ENCODE data around the gene COL11A1. TPM values are rescaled to one million over a fixed set of nuclear protein-coding genes. Genes with fewer than 3 reads are reported as not detected.

COL11A1 gene
- total RNA-seq, 1 experiment from 2014 or later = not detected

- POLR2A ChIA-PET = no interaction called here
- Mint-ChIP-seq H3K4me3 (ENCODE audit: unreplicated experiment) (no peak overlapping the region), H3K9me3 (ENCODE audit: unreplicated experiment) (no peaks in the 10 kb centered on the region), H3K27ac (ENCODE audit: unreplicated experiment) (no peak overlapping the region), H3K36me3 (ENCODE audit: insufficient read depth, unreplicated experiment) (no peaks in the 10 kb centered on the region), H3K4me1 (ENCODE audit: low read depth, unreplicated experiment) (no peaks in the 10 kb centered on the region), H3K27me3 (ENCODE audit: insufficient read depth, unreplicated experiment) (no peaks in the 10 kb centered on the region)
- TF ChIP-seq CTCF (IDR thresholded peaks at IDR 0.05; ENCODE audit: insufficient read depth in 1 of 2, low read depth in 1 of 2, low read length in 1 of 2, severe bottlenecking in 1 of 2, unreplicated experiment in 1 of 2) = no peak
- Histone ChIP-seq H3K4me3 (ENCODE audit: low read depth, low read length) (no peak overlapping the region), H3K27me3 (replicated peaks; ENCODE audit: control insufficient read depth, insufficient read depth, low read length) (no peaks in the 10 kb centered on the region), H3K4me1 (no peaks in the 10 kb centered on the region), H3K9me3 (no peaks in the 10 kb centered on the region), H3K36me3 (ENCODE audit: control insufficient read depth, insufficient read depth, low read length) (no peaks in the 10 kb centered on the region)
- no peak for DNase-seq
- CTCF ChIA-PET = no interaction called here
- no TSS peak for BruUV-seq (replicated peaks)
- intact Hi-C loops (cut with micrococcal nuclease; ENCODE audit: unreplicated experiment) = no loop called here
Observed at GRCh38 chr1:103122983-103123720, 14.8 kb upstream of the COL11A1 start.

GRCh38 chr1:103120981-103121380 lies 12.7 kb upstream of the COL11A1 start:
- Histone ChIP-seq H3K27me3 (replicated peaks; ENCODE audit: control insufficient read depth, insufficient read depth, low read length) (no peaks in the 10 kb centered on the region), H3K36me3 (ENCODE audit: control insufficient read depth, insufficient read depth, low read length) (no peaks in the 10 kb centered on the region), H3K4me3 (ENCODE audit: low read depth, low read length) (no peak overlapping the region), H3K9me3 (no peaks in the 10 kb centered on the region), H3K4me1 (no peaks in the 10 kb centered on the region)
- intact Hi-C loops (cut with micrococcal nuclease; ENCODE audit: unreplicated experiment) = no loop called here
- Mint-ChIP-seq H3K4me1 (ENCODE audit: low read depth, unreplicated experiment) (no peaks in the 10 kb centered on the region), H3K27ac (ENCODE audit: unreplicated experiment) (no peak overlapping the region), H3K9me3 (ENCODE audit: unreplicated experiment) (no peaks in the 10 kb centered on the region), H3K36me3 (ENCODE audit: insufficient read depth, unreplicated experiment) (no peaks in the 10 kb centered on the region), H3K27me3 (ENCODE audit: insufficient read depth, unreplicated experiment) (no peaks in the 10 kb centered on the region), H3K4me3 (ENCODE audit: unreplicated experiment) (no peak overlapping the region)
- BruUV-seq (replicated peaks) = no TSS peak
- ChIA-PET POLR2A (no interaction called here), CTCF (no interaction called here)
- no peak for DNase-seq
- TF ChIP-seq CTCF (IDR thresholded peaks at IDR 0.05; ENCODE audit: insufficient read depth in 1 of 2, low read depth in 1 of 2, low read length in 1 of 2, severe bottlenecking in 1 of 2, unreplicated experiment in 1 of 2) = no peak

- H3K27me3 ChIP-seq (replicated peaks; ENCODE audit: control insufficient read depth, insufficient read depth, low read length) = no peaks in the 10 kb centered on the region
- no TSS peak for BruUV-seq (replicated peaks)
- no peak overlapping the region for H3K27ac Mint-ChIP-seq (ENCODE audit: unreplicated experiment)
Observed at GRCh38 chr1:103112546-103112945, 4.2 kb upstream of the COL11A1 start.

More at GRCh38 chr1:103112546-103112945, 4.2 kb upstream of the COL11A1 start:
- no peak for DNase-seq
- intact Hi-C loops (cut with micrococcal nuclease; ENCODE audit: unreplicated experiment) = no loop called here
- ChIA-PET CTCF (no interaction called here), POLR2A (no interaction called here)
- Mint-ChIP-seq H3K36me3 (ENCODE audit: insufficient read depth, unreplicated experiment) (no peaks in the 10 kb centered on the region), H3K4me3 (ENCODE audit: unreplicated experiment) (no peak overlapping the region), H3K4me1 (ENCODE audit: low read depth, unreplicated experiment) (no peaks in the 10 kb centered on the region), H3K9me3 (ENCODE audit: unreplicated experiment) (no peaks in the 10 kb centered on the region), H3K27me3 (ENCODE audit: insufficient read depth, unreplicated experiment) (no peaks in the 10 kb centered on the region)
- TF ChIP-seq CTCF (IDR thresholded peaks at IDR 0.05; ENCODE audit: insufficient read depth in 1 of 2, low read depth in 1 of 2, low read length in 1 of 2, severe bottlenecking in 1 of 2, unreplicated experiment in 1 of 2) = no peak
- Histone ChIP-seq H3K36me3 (ENCODE audit: control insufficient read depth, insufficient read depth, low read length) (no peaks in the 10 kb centered on the region), H3K9me3 (no peaks in the 10 kb centered on the region), H3K4me1 (no peaks in the 10 kb centered on the region), H3K4me3 (ENCODE audit: low read depth, low read length) (no peak overlapping the region)
